CD4-positive, alpha-beta memory T cell (primary cell): ENCODE data around the gene BTRC. TPM values are rescaled to one million over a fixed set of nuclear protein-coding genes. Genes with fewer than 3 reads are reported as not detected.

Experiments
- CTCF ChIA-PET: fragments of 350-600 bp; sonication (Branson Sonifier 250); formaldehyde crosslinking; loops from one replicate; lab custom pipeline; 2021; ENCODE audit warnings: inconsistent platforms; ENCODE audit not compliant: partially characterized antibody; lab: Charles Lee
- POLR2A ChIA-PET: fragments of 350-600 bp; sonication (Branson Sonifier 250); formaldehyde crosslinking; loops from one replicate; lab custom pipeline; 2021; ENCODE audit not compliant: partially characterized antibody; lab: Charles Lee
- DNase-seq, 5 donors: peaks; one replicate each; pipeline versions ENCODE4 v3.0.0 to v3.0.0-alpha.2; 2020 to 2022; ENCODE audit warnings: mixed read lengths in 1 of 5
- H3K27ac ChIP-seq: one replicate; pipeline ENCODE4 v1.7.0; 2013; ENCODE audit warnings: low read depth, low read length
- H3K27me3 ChIP-seq: 2 replicates; pipeline ENCODE4 v1.7.0; 2013; ENCODE audit warnings: mild to moderate bottlenecking, low read length, moderate library complexity; ENCODE audit not compliant: insufficient read depth
- H3K36me3 ChIP-seq: 2 replicates; pipeline ENCODE4 v1.7.0; 2013; ENCODE audit warnings: mild to moderate bottlenecking, low read length, moderate library complexity; ENCODE audit not compliant: insufficient read depth
- H3K4me1 ChIP-seq: 2 replicates; pipeline ENCODE4 v1.7.0; 2013; ENCODE audit warnings: mild to moderate bottlenecking, low read length, moderate library complexity; ENCODE audit not compliant: insufficient read depth
- H3K4me3 ChIP-seq, 2 donors: one replicate each; pipeline ENCODE4 v1.7.0; 2013; ENCODE audit warnings: low read length in 2 of 2, mild to moderate bottlenecking in 1 of 2
- H3K9me3 ChIP-seq, 2 donors: one replicate each; pipeline ENCODE4 v1.7.0; 2013; ENCODE audit warnings: low read length in 2 of 2, control low read depth in 1 of 2; ENCODE audit not compliant: control insufficient read depth in 1 of 2
- H3K27ac Mint-ChIP-seq, 7 donors: one replicate each; pipeline ENCODE4 v1.8.0; 2020 to 2021; ENCODE audit warnings: mixed read lengths in 7 of 7, mild to moderate bottlenecking in 6 of 7, inconsistent platforms in 3 of 7, moderate library complexity in 3 of 7
- H3K27me3 Mint-ChIP-seq, 2 donors: one replicate each; pipeline ENCODE4 v1.8.0; 2020 to 2021; ENCODE audit warnings: mixed read lengths in 2 of 2
- H3K36me3 Mint-ChIP-seq, 2 donors: one replicate each; pipeline ENCODE4 v1.8.0; 2020 to 2021; ENCODE audit warnings: mixed read lengths in 2 of 2, inconsistent platforms in 1 of 2, mild to moderate bottlenecking in 1 of 2
- H3K4me1 Mint-ChIP-seq, 4 donors: one replicate each; pipeline ENCODE4 v1.8.0; 2020 to 2021; ENCODE audit warnings: mixed read lengths in 4 of 4, mild to moderate bottlenecking in 1 of 4
- H3K4me3 Mint-ChIP-seq, 8 donors: one replicate each; pipeline ENCODE4 v1.8.0; 2020 to 2021; ENCODE audit warnings: mixed read lengths in 8 of 8, mild to moderate bottlenecking in 7 of 8, moderate library complexity in 6 of 8, inconsistent platforms in 3 of 8
- H3K9me3 Mint-ChIP-seq, 8 donors: one replicate each; pipeline ENCODE4 v1.8.0; 2020 to 2021; ENCODE audit warnings: mixed read lengths in 8 of 8, mild to moderate bottlenecking in 5 of 8, inconsistent platforms in 3 of 8, moderate library complexity in 1 of 8
- intact Hi-C: fragments of 100-400 bp; cut with micrococcal nuclease; formaldehyde crosslinking; loops from one replicate; pipeline ENCODE4 v1.15.1; 2023
- polyA plus RNA-seq, 2 donors: library from polyadenylated mRNA; unstranded; fragments of 300-500 nt; fragmentation: Illumina TruSeq; gene quantifications; one replicate each; pipeline ENCODE4 v1.2.3, GENCODE V29; 2021
- total RNA-seq, 2 experiments: library from RNA; stranded (reverse); gene quantifications; one replicate each; pipeline ENCODE4 v1.2.3, GENCODE V29; 2021

BTRC gene
- total and polyA plus RNA-seq, 4 experiments from 2014 or later, result 6.7 to 21.3 (median 16.0) TPM

- Mint-ChIP-seq H3K27me3 (no peaks in the 10 kb centered on the region), H3K36me3 (peaks cover 1 to 15% of the 10 kb centered on the region in 2 donors), H3K4me3 (no peak overlapping the region), H3K4me1 (peaks cover 6 to 15% (median 8%) of the 10 kb centered on the region in 4 donors), H3K9me3 (no peaks in the 10 kb centered on the region), H3K27ac (no peak overlapping the region)
- intact Hi-C loops, result no loop called here
- Histone ChIP-seq H3K27ac (no peak overlapping the region), H3K9me3 (no peaks in the 10 kb centered on the region), H3K27me3 (no peaks in the 10 kb centered on the region), H3K4me3 (no peak overlapping the region), H3K36me3 (no peaks in the 10 kb centered on the region), H3K4me1 (no peaks in the 10 kb centered on the region)
- ChIA-PET CTCF (interaction anchor here (4.1 kb wide), 1 partner anchor 23 kb away, joined by 20 read pairs; no protein-coding TSS in a partner anchor), POLR2A (no interaction called here)
- no peak for DNase-seq
These were observed 136.1 kb downstream of the BTRC start for GRCh38 chr10:101490026-101490425.

- H3K36me3 Mint-ChIP-seq, result peaks cover 1 to 8% of the 10 kb centered on the region in 2 donors
These were observed 138.2 kb downstream of the BTRC start for GRCh38 chr10:101492205-101492604.

GRCh38 chr10:101492814-101493213 is 138.8 kb downstream of the BTRC start:
- H3K36me3 Mint-ChIP-seq, result peaks cover 1 to 8% of the 10 kb centered on the region in 2 donors
- peaks cover 4 to 8% (median 6%) of the 10 kb centered on the region in 4 donors for H3K4me1 Mint-ChIP-seq
- H3K4me3 ChIP-seq, result no peak overlapping the region
- H3K27me3 ChIP-seq, result no peaks in the 10 kb centered on the region
- intact Hi-C loops, result no loop called here
- no peak overlapping the region for H3K27ac ChIP-seq
- DNase-seq, result no peak
- no peak overlapping the region for H3K27ac Mint-ChIP-seq
- no peaks in the 10 kb centered on the region for H3K9me3 Mint-ChIP-seq
- no peaks in the 10 kb centered on the region for H3K27me3 Mint-ChIP-seq
- POLR2A ChIA-PET, result no interaction called here
- H3K4me1 ChIP-seq, result no peaks in the 10 kb centered on the region
- CTCF ChIA-PET, result interaction anchor here (0.9 kb wide), 1 partner anchor 26 kb away, joined by 3 read pairs; no protein-coding TSS in a partner anchor
- no peak overlapping the region for H3K4me3 Mint-ChIP-seq
- H3K36me3 ChIP-seq, result no peaks in the 10 kb centered on the region
- no peaks in the 10 kb centered on the region for H3K9me3 ChIP-seq

More at GRCh38 chr10:101492205-101492604, 138.2 kb downstream of the BTRC start:
- Histone ChIP-seq H3K27ac (no peak overlapping the region), H3K4me1 (no peaks in the 10 kb centered on the region), H3K9me3 (no peaks in the 10 kb centered on the region), H3K36me3 (no peaks in the 10 kb centered on the region), H3K27me3 (no peaks in the 10 kb centered on the region), H3K4me3 (no peak overlapping the region)
- Mint-ChIP-seq H3K27ac (no peak overlapping the region), H3K4me1 (peaks cover 4 to 8% (median 6%) of the 10 kb centered on the region in 4 donors), H3K4me3 (no peak overlapping the region), H3K9me3 (no peaks in the 10 kb centered on the region), H3K27me3 (no peaks in the 10 kb centered on the region)
- no peak for DNase-seq
- POLR2A ChIA-PET, result no interaction called here
- CTCF ChIA-PET, result interaction anchor here (0.9 kb wide), 1 partner anchor 25 kb away, joined by 3 read pairs; no protein-coding TSS in a partner anchor
- intact Hi-C loops, result no loop called here

- ChIA-PET CTCF (interaction anchor here (0.9 kb wide), 1 partner anchor 26 kb away, joined by 3 read pairs; no protein-coding TSS in a partner anchor), POLR2A (no interaction called here)
- H3K27ac Mint-ChIP-seq, result no peak overlapping the region
These were observed 139.3 kb downstream of the BTRC start for GRCh38 chr10:101493249-101493648.

GRCh38 chr10:101493782-101494281 is 139.9 kb downstream of the BTRC start:
- H3K27ac ChIP-seq, result no peak overlapping the region
- Mint-ChIP-seq H3K4me3 (no peak overlapping the region), H3K27ac (no peak overlapping the region), H3K9me3 (no peaks in the 10 kb centered on the region), H3K36me3 (peaks cover 1 to 8% of the 10 kb centered on the region in 2 donors), H3K27me3 (no peaks in the 10 kb centered on the region), H3K4me1 (peaks cover 4 to 8% (median 6%) of the 10 kb centered on the region in 4 donors)
- H3K27me3 ChIP-seq, result no peaks in the 10 kb centered on the region
- H3K9me3 ChIP-seq, result no peaks in the 10 kb centered on the region
- H3K4me1 ChIP-seq, result no peaks in the 10 kb centered on the region
- no peak for DNase-seq
- POLR2A ChIA-PET, result no interaction called here
- no peak overlapping the region for H3K4me3 ChIP-seq
- CTCF ChIA-PET, result interaction anchor here (0.8 kb wide), 1 partner anchor 9 kb away, joined by 3 read pairs; no protein-coding TSS in a partner anchor
- intact Hi-C loops, result no loop called here
- H3K36me3 ChIP-seq, result no peaks in the 10 kb centered on the region

More at GRCh38 chr10:101493249-101493648, 139.3 kb downstream of the BTRC start:
- H3K36me3 Mint-ChIP-seq, result peaks cover 1 to 8% of the 10 kb centered on the region in 2 donors
- H3K4me1 ChIP-seq, result no peaks in the 10 kb centered on the region
- no peak overlapping the region for H3K4me3 ChIP-seq
- no peaks in the 10 kb centered on the region for H3K9me3 ChIP-seq
- no peaks in the 10 kb centered on the region for H3K27me3 ChIP-seq
- H3K27ac ChIP-seq, result no peak overlapping the region
- H3K4me3 Mint-ChIP-seq, result no peak overlapping the region
- no peaks in the 10 kb centered on the region for H3K9me3 Mint-ChIP-seq
- DNase-seq, result no peak
- H3K4me1 Mint-ChIP-seq, result peaks cover 4 to 8% (median 6%) of the 10 kb centered on the region in 4 donors
- intact Hi-C loops, result no loop called here
- H3K36me3 ChIP-seq, result no peaks in the 10 kb centered on the region
- H3K27me3 Mint-ChIP-seq, result no peaks in the 10 kb centered on the region

- Mint-ChIP-seq H3K36me3 (peaks cover 1 to 8% of the 10 kb centered on the region in 2 donors), H3K27ac (no peak overlapping the region), H3K27me3 (no peaks in the 10 kb centered on the region), H3K9me3 (no peaks in the 10 kb centered on the region), H3K4me3 (no peak overlapping the region), H3K4me1 (peaks cover 4 to 8% (median 6%) of the 10 kb centered on the region in 4 donors)
- CTCF ChIA-PET, result no interaction called here
- H3K36me3 ChIP-seq, result no peaks in the 10 kb centered on the region
- no peaks in the 10 kb centered on the region for H3K9me3 ChIP-seq
- POLR2A ChIA-PET, result no interaction called here
- intact Hi-C loops, result no loop called here
- H3K27ac ChIP-seq, result no peak overlapping the region
- no peak for DNase-seq
- H3K4me3 ChIP-seq, result no peak overlapping the region
- H3K27me3 ChIP-seq, result no peaks in the 10 kb centered on the region
- H3K4me1 ChIP-seq, result no peaks in the 10 kb centered on the region
These were observed 140.7 kb downstream of the BTRC start for GRCh38 chr10:101494650-101495049.

GRCh38 chr10:101495324-101495925 is 141.5 kb downstream of the BTRC start:
- Mint-ChIP-seq H3K27me3 (no peaks in the 10 kb centered on the region), H3K36me3 (peaks cover 1 to 7% of the 10 kb centered on the region in 2 donors), H3K9me3 (no peaks in the 10 kb centered on the region), H3K4me3 (no peak overlapping the region), H3K27ac (no peak overlapping the region), H3K4me1 (peaks cover 2 to 4% (median 3%) of the 10 kb centered on the region in 4 donors)
- no peaks in the 10 kb centered on the region for H3K36me3 ChIP-seq
- no peaks in the 10 kb centered on the region for H3K9me3 ChIP-seq
- no peaks in the 10 kb centered on the region for H3K4me1 ChIP-seq
- CTCF ChIA-PET, result no interaction called here
- no peak overlapping the region for H3K27ac ChIP-seq
- POLR2A ChIA-PET, result no interaction called here
- intact Hi-C loops, result no loop called here
- H3K27me3 ChIP-seq, result no peaks in the 10 kb centered on the region
- DNase-seq, result no peak
- H3K4me3 ChIP-seq, result no peak overlapping the region
